H1 (cell line): ENCODE measurements around the gene SIK3. TPM values are rescaled to one million over a fixed set of nuclear protein-coding genes. Genes with fewer than 3 reads are reported as not detected.

ENCODE experiments used
- CTCF ChIA-PET: fragments of 300-600 bp; sonication (Branson Sonifier 250); formaldehyde crosslinking; loops from one replicate; lab custom pipeline; 2021; ENCODE audit not compliant: partially characterized antibody; lab: Charles Lee
- POLR2A ChIA-PET: fragments of 300-600 bp; sonication (Branson Sonifier 250); formaldehyde crosslinking; loops from one replicate; lab custom pipeline; 2021; ENCODE audit warnings: inconsistent platforms; ENCODE audit not compliant: partially characterized antibody; lab: Charles Lee
- DNase-seq, 2 experiments: peaks; one replicate each; pipeline versions ENCODE4 v3.0.0 to v3.0.0-alpha.2; 2010 to 2022; ENCODE audit warnings: low spot score in 2 of 2, low read depth in 1 of 2, mixed read lengths in 1 of 2
- FAIRE-seq: peaks from 2 replicates; lab custom pipeline; 2011; peaks lifted over from hg19 to GRCh38; lab: Jason Lieb, UNC
- H2AFZ ChIP-seq: 2 replicates; pipeline ENCODE4 v1.8.1; 2012; ENCODE audit warnings: low read length, inconsistent platforms
- H2AK5ac ChIP-seq: 2 replicates; pipeline ENCODE4 v1.6.1; 2013; ENCODE audit warnings: low read depth, low read length
- H2BK120ac ChIP-seq: replicated peaks from 2 replicates; pipeline ENCODE3; 2013; ENCODE audit warnings: low read depth, low read length, inconsistent platforms
- H2BK12ac ChIP-seq: 2 replicates; pipeline ENCODE4 v1.6.1; 2013; ENCODE audit warnings: low read depth, low read length
- H2BK15ac ChIP-seq: 2 replicates; pipeline ENCODE4 v1.6.1; 2013; ENCODE audit warnings: low read length
- H2BK20ac ChIP-seq: 2 replicates; pipeline ENCODE4 v1.6.1; 2013; ENCODE audit warnings: low read length
- H2BK5ac ChIP-seq: 2 replicates; pipeline ENCODE4 v1.6.1; 2013; ENCODE audit warnings: low read depth, low read length
- H3K14ac ChIP-seq: 2 replicates; pipeline ENCODE4 v1.6.1; 2013; ENCODE audit warnings: inconsistent platforms; ENCODE audit not compliant: insufficient read length
- H3K18ac ChIP-seq: 2 replicates; pipeline ENCODE4 v1.6.1; 2013; ENCODE audit warnings: low read length; ENCODE audit errors: extremely low read depth
- H3K23ac ChIP-seq: 2 replicates; pipeline ENCODE4 v1.6.1; 2013; ENCODE audit warnings: inconsistent platforms; ENCODE audit not compliant: insufficient read length
- H3K23me2 ChIP-seq: 2 replicates; pipeline ENCODE4 v1.6.1; 2013; ENCODE audit warnings: low read depth, low read length
- H3K27ac ChIP-seq: 2 replicates; pipeline ENCODE4 v1.6.1; 2011; ENCODE audit warnings: low read depth, low read length, inconsistent platforms
- H3K27me3 ChIP-seq, 4 experiments: replicated peaks in 1 of 4; 1 replicate in 1 of 4; 2 replicates in 3 of 4; pipeline versions ENCODE4 v1.6.1 to v1.8.1; 2011 to 2013; ENCODE audit warnings: low read length in 3 of 4, mild to moderate bottlenecking in 3 of 4, inconsistent platforms in 2 of 4, mixed read lengths in 2 of 4, moderate library complexity in 1 of 4; ENCODE audit not compliant: control insufficient read depth in 3 of 4, insufficient read depth in 3 of 4; ENCODE audit errors: extremely low read depth in 1 of 4
- H3K36me3 ChIP-seq, 4 experiments: 2 replicates each; pipeline versions ENCODE4 v1.6.1 to v1.8.1; 2011 to 2013; ENCODE audit warnings: mild to moderate bottlenecking in 4 of 4, low read length in 3 of 4, moderate library complexity in 2 of 4, control low read depth in 1 of 4, inconsistent platforms in 1 of 4; ENCODE audit not compliant: insufficient read depth in 4 of 4, control insufficient read depth in 2 of 4
- H3K4ac ChIP-seq: replicated peaks from 2 replicates; pipeline ENCODE3; 2013; ENCODE audit warnings: low read length, low read depth, mixed read lengths, inconsistent platforms; ENCODE audit not compliant: insufficient read length
- H3K4me1 ChIP-seq, 4 experiments: replicated peaks in 1 of 4; 1 replicate in 1 of 4; 2 replicates in 3 of 4; pipeline versions ENCODE4 v1.6.1 to v1.8.1; 2011 to 2013; ENCODE audit warnings: low read length in 3 of 4, inconsistent platforms in 2 of 4, mixed read lengths in 1 of 4; ENCODE audit not compliant: insufficient read depth in 4 of 4, control insufficient read depth in 3 of 4
- H3K4me2 ChIP-seq, 2 experiments: 2 replicates each; pipeline versions ENCODE4 v1.6.1 to v1.8.1; 2011 to 2013; ENCODE audit warnings: low read depth in 2 of 2, low read length in 2 of 2, control low read depth in 1 of 2, inconsistent platforms in 1 of 2, mild to moderate bottlenecking in 1 of 2; ENCODE audit not compliant: insufficient read depth in 1 of 2
- H3K4me3 ChIP-seq, 4 experiments: fragments of 200-600, 300-600 bp in 1 of 4; sonication (generic), shearing (Covaris generic), sonication (Bioruptor Twin) in 1 of 4; 2 replicates each; pipeline versions ENCODE4 v1.5.1 to v1.8.1; 2011 to 2016; ENCODE audit warnings: low read length in 4 of 4, low read depth in 3 of 4, control low read depth in 2 of 4, inconsistent platforms in 2 of 4, mild to moderate bottlenecking in 2 of 4, mixed read lengths in 1 of 4, moderate library complexity in 1 of 4; ENCODE audit not compliant: insufficient read depth in 2 of 4; ENCODE audit errors: extremely low read depth in 1 of 4
- H3K56ac ChIP-seq: replicated peaks from 2 replicates; pipeline ENCODE3; 2013; ENCODE audit warnings: low read depth, mild to moderate bottlenecking, mixed read lengths, low read length, inconsistent platforms; ENCODE audit not compliant: insufficient read length
- H3K79me1 ChIP-seq: 2 replicates; pipeline ENCODE4 v1.6.1; 2013; ENCODE audit warnings: low read depth, low read length, control low read depth
- H3K79me2 ChIP-seq, 2 experiments: 2 replicates each; pipeline versions ENCODE4 v1.6.1 to v1.8.1; 2012 to 2013; ENCODE audit warnings: low read length in 2 of 2, mild to moderate bottlenecking in 2 of 2, inconsistent platforms in 1 of 2; ENCODE audit not compliant: insufficient read depth in 2 of 2, control insufficient read depth in 1 of 2
- H3K9ac ChIP-seq, 4 experiments: replicated peaks in 1 of 4; 1 replicate in 1 of 4; 2 replicates in 3 of 4; pipeline versions ENCODE4 v1.6.1 to v1.8.1; 2011 to 2013; ENCODE audit warnings: low read depth in 3 of 4, low read length in 3 of 4, control low read depth in 2 of 4, mild to moderate bottlenecking in 2 of 4, moderate library complexity in 2 of 4, inconsistent platforms in 1 of 4; ENCODE audit errors: extremely low read depth in 1 of 4
- H3K9me3 ChIP-seq, 2 experiments: 2 replicates each; pipeline versions ENCODE4 v1.6.1 to v1.8.1; 2012 to 2013; ENCODE audit warnings: mild to moderate bottlenecking in 2 of 2, moderate library complexity in 2 of 2, control low read depth in 1 of 2, inconsistent platforms in 1 of 2, low read depth in 1 of 2, low read length in 1 of 2, mixed read lengths in 1 of 2; ENCODE audit not compliant: insufficient read depth in 2 of 2
- H4K20me1 ChIP-seq, 2 experiments: replicated peaks in 1 of 2; 2 replicates each; pipeline versions ENCODE3 to v1.8.1; 2011 to 2013; ENCODE audit warnings: inconsistent platforms in 2 of 2, low read length in 2 of 2, mild to moderate bottlenecking in 1 of 2; ENCODE audit not compliant: insufficient read depth in 2 of 2, control insufficient read depth in 1 of 2
- H4K5ac ChIP-seq: 2 replicates; pipeline ENCODE4 v1.6.1; 2013; ENCODE audit warnings: low read length, low read depth, mixed read lengths, inconsistent platforms; ENCODE audit not compliant: insufficient read length
- H4K8ac ChIP-seq: 2 replicates; pipeline ENCODE4 v1.8.0; 2013; ENCODE audit warnings: mild to moderate bottlenecking, moderate library complexity, low read length, inconsistent platforms; ENCODE audit not compliant: insufficient read depth; ENCODE audit errors: extremely low read depth
- H4K91ac ChIP-seq: replicated peaks from 2 replicates; pipeline ENCODE3; 2013; ENCODE audit warnings: low read length, mixed read lengths, inconsistent platforms; ENCODE audit not compliant: insufficient read length
- CEBPB ChIP-seq: IDR thresholded peaks from 2 replicates; pipeline ENCODE4 v1.6.1; 2012; ENCODE audit warnings: low read depth, low read length
- CTBP2 ChIP-seq: IDR thresholded peaks from 2 replicates; pipeline ENCODE4 v1.7.0; 2011; ENCODE audit warnings: borderline replicate concordance, mild to moderate bottlenecking, moderate library complexity, mixed read lengths, low read length; ENCODE audit not compliant: insufficient read depth, insufficient read length
- CTCF ChIP-seq, 3 experiments: IDR thresholded peaks; 1 replicate in 2 of 3; 2 replicates in 1 of 3; pipeline versions ENCODE4 v1.5.1 to v1.6.1; 2011; ENCODE audit warnings: low read length in 3 of 3, mild to moderate bottlenecking in 3 of 3, inconsistent platforms in 2 of 3, low read depth in 1 of 3, moderate library complexity in 1 of 3; ENCODE audit not compliant: insufficient read depth in 1 of 3; ENCODE audit errors: control extremely low read depth in 1 of 3
- GTF2F1 ChIP-seq: IDR thresholded peaks from 2 replicates; pipeline ENCODE4 v1.6.1; 2012; ENCODE audit warnings: low read depth, low read length, improper control_type of control experiment, borderline replicate concordance
- JUND ChIP-seq: IDR thresholded peaks from 2 replicates; pipeline ENCODE4 v1.6.1; 2011; ENCODE audit warnings: mild to moderate bottlenecking, improper control_type of control experiment, low read length
- KDM4A ChIP-seq: IDR thresholded peaks from one replicate; pipeline ENCODE4 v1.7.1; 2012; ENCODE audit warnings: low read depth, mild to moderate bottlenecking, moderate library complexity, low read length, inconsistent platforms; ENCODE audit not compliant: severe bottlenecking
- MAX ChIP-seq: IDR thresholded peaks from 2 replicates; pipeline ENCODE4 v1.6.1; 2012; ENCODE audit warnings: inconsistent platforms
- RAD21 ChIP-seq, 2 experiments: IDR thresholded peaks in 1 of 2; conservative IDR thresholded peaks in 1 of 2; 2 replicates each; pipeline ENCODE4 v1.6.1; 2011; ENCODE audit warnings: low read depth in 2 of 2, low read length in 2 of 2, improper control_type of control experiment in 1 of 2, inconsistent platforms in 1 of 2, mild to moderate bottlenecking in 1 of 2, moderate library complexity in 1 of 2
- SAP30 ChIP-seq: fragments of 300-600 bp; sonication (generic); IDR thresholded peaks from 2 replicates; pipeline ENCODE4 v1.7.1; 2012; ENCODE audit warnings: low read length, moderate library complexity, mild to moderate bottlenecking, inconsistent platforms; ENCODE audit not compliant: insufficient read depth, insufficient replicate concordance
- SIN3A ChIP-seq, 2 experiments: IDR thresholded peaks in 1 of 2; conservative IDR thresholded peaks in 1 of 2; 2 replicates each; pipeline ENCODE4 v1.6.1; 2011 to 2012; ENCODE audit warnings: low read length in 2 of 2, improper control_type of control experiment in 1 of 2, low read depth in 1 of 2, mild to moderate bottlenecking in 1 of 2
- WGBS, 2 experiments: shearing (Covaris generic) in 1 of 2; methylation state at CpG; one replicate each; pipeline versions ENCODE4 v1.1.6 to v1.1.7; 2013 to 2015; ENCODE audit warnings: low lambda C conversion rate in 2 of 2, mixed read lengths in 2 of 2, inconsistent platforms in 1 of 2, low coverage in 1 of 2, missing lambda C conversion rate in 1 of 2; ENCODE audit not compliant: insufficient replicate concordance in 2 of 2, insufficient coverage in 1 of 2, insufficient read length in 1 of 2; ENCODE audit errors: extremely low coverage in 1 of 2, missing lambda C conversion rate in 1 of 2; 5-methylcytosine and 5-hydroxymethylcytosine counted together
- polyA plus RNA-seq, 7 experiments: library from polyadenylated mRNA; depleted of rRNA in 3 of 7; stranded (reverse) in 5 of 7; unstranded in 2 of 7; fragments of >200 nt in 5 of 7; fragments of 200-250 nt in 2 of 7; gene quantifications; 1 replicate in 5 of 7; 2 replicates in 1 of 7; 4 replicates in 1 of 7; pipeline versions ENCODE4 v1.2.1 to v1.2.3, GENCODE V29; 2011 to 2013; ENCODE audit warnings: missing spikeins in 2 of 7, mixed read lengths in 2 of 7
- total RNA-seq: library from RNA; stranded (reverse); fragmentation: NEBNext Ultra II Directional; extraction: Animal tissue kit (Norgen Biotek cat#: 25700); gene quantifications from 2 replicates; pipeline ENCODE4 v1.2.1, GENCODE V29; 2021

SIK3 gene
- total and polyA plus RNA-seq, 2 of the 8 experiments (the other 6 are each of a cell fraction or from before 2014, with no cell fraction given) = 19.9 to 32.1 TPM

GRCh38 chr11:117134431-117134830 lies 36.2 kb upstream of the SIK3 start:
- CTCF ChIA-PET = interaction anchor here (0.5 to 1.7 kb wide), 4 partner anchors 9 to 278 kb away, joined by 3 to 13 read pairs (median 4); no protein-coding TSS in a partner anchor
- Histone ChIP-seq H3K23me2 (no peaks in the 10 kb centered on the region), H3K4me2 (no peak overlapping the region), H2BK5ac (no peak overlapping the region), H3K4ac (no peak overlapping the region), H3K18ac (no peak overlapping the region), H3K79me1 (no peaks in the 10 kb centered on the region), H2AFZ (no peak overlapping the region), H4K91ac (no peak overlapping the region), H2BK20ac (no peak overlapping the region), H3K27ac (no peak overlapping the region), H2BK120ac (no peak overlapping the region), H4K5ac (no peak overlapping the region), H4K20me1 (no peaks in the 10 kb centered on the region), H3K9ac (no peak overlapping the region), H2AK5ac (no peak overlapping the region), H3K23ac (no peak overlapping the region), H2BK15ac (no peak overlapping the region), H2BK12ac (no peak overlapping the region), H3K27me3 (no peaks in the 10 kb centered on the region), H3K79me2 (no peaks in the 10 kb centered on the region), H3K4me1 (no peaks in the 10 kb centered on the region), H3K56ac (no peak overlapping the region), H3K9me3 (no peaks in the 10 kb centered on the region), H4K8ac (no peak overlapping the region), H3K14ac (no peak overlapping the region), H3K4me3 (no peak overlapping the region), H3K36me3 (no peaks in the 10 kb centered on the region)
- DNase-seq (no peak), FAIRE-seq (no peak)
- WGBS, 2 experiments = 93% methylated on average over 2 of the region's 3 CpGs; no CpG with 5 or more reads in 1 of the 2 experiments
- POLR2A ChIA-PET = interaction anchor here (0.9 to 2.1 kb wide), 2 partner anchors 10 to 298 kb away, joined by 3 to 11 read pairs; partner anchors contain the start of gene PAFAH1B2
- no peak for TF ChIP-seq CTCF (IDR thresholded peaks at IDR 0.05; ENCODE audit: control extremely low read depth in 1 of 3, insufficient read depth in 1 of 3, low read depth in 1 of 3, low read length in 3 of 3)
- TF ChIP-seq CTBP2 = no peak
- no peak for TF ChIP-seq MAX
- no peak for TF ChIP-seq KDM4A
- no peak for TF ChIP-seq SAP30
- no peak for TF ChIP-seq RAD21 (IDR thresholded peaks at IDR 0.05 in 1 of 2, conservative IDR thresholded peaks at IDR 0.05 in 1 of 2; ENCODE audit: low read depth in 2 of 2, low read length in 2 of 2)
- no peak for TF ChIP-seq SIN3A (conservative IDR thresholded peaks at IDR 0.05 in 1 of 2, IDR thresholded peaks at IDR 0.05 in 1 of 2; ENCODE audit: low read depth in 1 of 2, low read length in 2 of 2)
- TF ChIP-seq CEBPB = no peak
- no peak for TF ChIP-seq GTF2F1
- TF ChIP-seq JUND = no peak
